Suprapubic skin (tissue), 4 donors: ENCODE data around the gene OS9.

Source experiments
- POLR2A ChIP-seq, 2 donors: fragments of 450-650 bp; IDR thresholded peaks; one replicate each; pipeline ENCODE4 v1.6.1; 2017; ENCODE audit warnings: antibody characterized with exemption in 2 of 2, mild to moderate bottlenecking in 2 of 2, moderate library complexity in 2 of 2
- POLR2AphosphoS5 ChIP-seq, 3 donors: sonication (generic); formaldehyde crosslinking; IDR thresholded peaks; one replicate each; pipeline ENCODE4 v1.6.1; 2017; ENCODE audit warnings: antibody characterized with exemption in 3 of 3
- TF ChIP-seq, protein P1 (sequence below), 2 donors: fragments of 200-600 bp in 1 of 2; fragments of 450-650 bp in 1 of 2; sonication (generic) in 1 of 2; IDR thresholded peaks; one replicate each; pipeline ENCODE4 v1.5.1; 2016 to 2019; ENCODE audit warnings: antibody characterized with exemption in 2 of 2, mild to moderate bottlenecking in 1 of 2, moderate library complexity in 1 of 2

- TF ChIP-seq, protein P1, sequence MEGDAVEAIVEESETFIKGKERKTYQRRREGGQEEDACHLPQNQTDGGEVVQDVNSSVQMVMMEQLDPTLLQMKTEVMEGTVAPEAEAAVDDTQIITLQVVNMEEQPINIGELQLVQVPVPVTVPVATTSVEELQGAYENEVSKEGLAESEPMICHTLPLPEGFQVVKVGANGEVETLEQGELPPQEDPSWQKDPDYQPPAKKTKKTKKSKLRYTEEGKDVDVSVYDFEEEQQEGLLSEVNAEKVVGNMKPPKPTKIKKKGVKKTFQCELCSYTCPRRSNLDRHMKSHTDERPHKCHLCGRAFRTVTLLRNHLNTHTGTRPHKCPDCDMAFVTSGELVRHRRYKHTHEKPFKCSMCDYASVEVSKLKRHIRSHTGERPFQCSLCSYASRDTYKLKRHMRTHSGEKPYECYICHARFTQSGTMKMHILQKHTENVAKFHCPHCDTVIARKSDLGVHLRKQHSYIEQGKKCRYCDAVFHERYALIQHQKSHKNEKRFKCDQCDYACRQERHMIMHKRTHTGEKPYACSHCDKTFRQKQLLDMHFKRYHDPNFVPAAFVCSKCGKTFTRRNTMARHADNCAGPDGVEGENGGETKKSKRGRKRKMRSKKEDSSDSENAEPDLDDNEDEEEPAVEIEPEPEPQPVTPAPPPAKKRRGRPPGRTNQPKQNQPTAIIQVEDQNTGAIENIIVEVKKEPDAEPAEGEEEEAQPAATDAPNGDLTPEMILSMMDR (IDR thresholded peaks at IDR 0.05), result no peak
- no peak for TF ChIP-seq POLR2A (IDR thresholded peaks at IDR 0.05)
- no peak for TF ChIP-seq POLR2AphosphoS5 (IDR thresholded peaks at IDR 0.05)
These were observed 58.7 kb downstream of the OS9 start for GRCh38 chr12:57752668-57753000.
